ENCODE measurements around the gene SRPRB. TPM values are rescaled to one million over a fixed set of nuclear protein-coding genes. Genes with fewer than 3 reads are reported as not detected.

Gene SRPRB
- total and polyA plus RNA-seq, 2 donors (not counting 3 experiments of a cell fraction or from before 2014, with no cell fraction given), result 22.7 to 69.2 TPM

- intact Hi-C loops (cut with micrococcal nuclease), result no loop called here
- no peaks in the 10 kb centered on the region for H4K20me1 ChIP-seq (replicated peaks; ENCODE audit: control insufficient read depth, extremely low read depth, insufficient read depth, low read length)
- dilution Hi-C loops (cut with MboI; ENCODE audit: extremely low pct_ligation_motif_present, low sequenced_read_pairs), result no loop called here
- no peaks in the 10 kb centered on the region for H3K27me3 ChIP-seq (ENCODE audit: control insufficient read depth in 2 of 2, insufficient read depth in 2 of 2, low read length in 2 of 2)
- no peak for TF ChIP-seq POLR2A (IDR thresholded peaks at IDR 0.05; ENCODE audit: low read depth, low read length)
- TF ChIP-seq JUN (IDR thresholded peaks at IDR 0.05; ENCODE audit: borderline replicate concordance, insufficient read depth, insufficient read length, low read depth), result no peak
- no peak for TF ChIP-seq POLR2AphosphoS5 (IDR thresholded peaks at IDR 0.05; ENCODE audit: insufficient read depth, low read depth, low read length)
- no peak for TF ChIP-seq MAX (IDR thresholded peaks at IDR 0.05; ENCODE audit: insufficient read depth, insufficient read length)
- no peak for TF ChIP-seq GATA2 (IDR thresholded peaks at IDR 0.05; ENCODE audit: insufficient read depth, insufficient read length, low read depth, low read length)
- TF ChIP-seq MYC (IDR thresholded peaks at IDR 0.05; ENCODE audit: low read depth, low read length), result no peak
- TF ChIP-seq EZH2 (IDR thresholded peaks at IDR 0.05; ENCODE audit: borderline replicate concordance, low read depth, low read length, severe bottlenecking), result no peak
- no peak for TF ChIP-seq CTCF (IDR thresholded peaks at IDR 0.05; ENCODE audit: extremely low read depth in 1 of 2, insufficient read depth in 1 of 2, low read depth in 1 of 2, low read length in 2 of 2)
- no peak for TF ChIP-seq FOS (IDR thresholded peaks at IDR 0.05; ENCODE audit: borderline replicate concordance, insufficient read depth, low read length)
- BruUV-seq (replicated peaks), result no TSS peak
- no peak overlapping the region for H2AFZ ChIP-seq (ENCODE audit: low read depth, low read length)
- POLR2A ChIA-PET, result no interaction called here
- no peak overlapping the region for H3K9ac ChIP-seq (replicated peaks; ENCODE audit: extremely low read depth, insufficient read depth, low read length)
- no peak for FAIRE-seq
- CTCF ChIA-PET, result interaction anchor here (0.7 kb wide), 1 partner anchor 89 kb away, joined by 3 read pairs; no protein-coding TSS in a partner anchor
- no peaks in the 10 kb centered on the region for H3K36me3 ChIP-seq (ENCODE audit: control insufficient read depth in 2 of 2, extremely low read depth in 1 of 2, insufficient read depth in 2 of 2, low read length in 2 of 2)
- no peaks in the 10 kb centered on the region for H3K4me1 ChIP-seq (ENCODE audit: control insufficient read depth, extremely low read depth, insufficient read depth, low read length)
- H3K79me2 ChIP-seq (ENCODE audit: control insufficient read depth, insufficient read depth, low read length), result no peaks in the 10 kb centered on the region
- H3K9me3 ChIP-seq (replicated peaks; ENCODE audit: control insufficient read depth, insufficient read depth, low read length), result no peaks in the 10 kb centered on the region
- H3K4me3 ChIP-seq (replicated peaks in 1 of 3; ENCODE audit: insufficient read depth in 1 of 3, low read depth in 1 of 3, low read length in 3 of 3), result no peak overlapping the region
- H3K27ac ChIP-seq (ENCODE audit: insufficient read depth, low read depth, low read length), result no peak overlapping the region
- H3K9me1 ChIP-seq (replicated peaks; ENCODE audit: control insufficient read depth, extremely low read depth, insufficient read depth, low read length), result no peaks in the 10 kb centered on the region
- H3K4me2 ChIP-seq (ENCODE audit: insufficient read depth, low read length), result no peak overlapping the region
- DNase-seq (ENCODE audit: low read depth, low spot score), result no peak
These were observed 32.1 kb downstream of the SRPRB start for GRCh38 chr3:133837487-133838295.
